Measurements from ENCODE around the gene UBE2L5.

- no peak for TF ChIP-seq CTCF (IDR thresholded peaks at IDR 0.05; ENCODE audit: low read depth, low read length)
- TF ChIP-seq EZH2phosphoT487 (IDR thresholded peaks at IDR 0.05; ENCODE audit: low read depth): no peak
Measured at GRCh38 chr13:30404207-30404606, 18.1 kb upstream of the UBE2L5 start.

Data from OCI-LY3 (cell line).